GM13977 (cell line): Measurements from ENCODE around the gene NUAK1.

Source experiments
- DNase-seq: peaks from one replicate; pipeline ENCODE4 v3.0.0; 2012; ENCODE audit warnings: low spot score
- CTCF ChIP-seq: IDR thresholded peaks from 2 replicates; pipeline ENCODE4 v1.5.1; 2012; ENCODE audit warnings: mild to moderate bottlenecking, control low read depth; ENCODE audit not compliant: insufficient read depth; ENCODE audit errors: extremely low read depth, missing control alignments
- in situ Hi-C: fragments of 300-500 bp; cut with MboI; formaldehyde crosslinking; loops from one replicate; pipeline ENCODE4 v1.12.0; 2022; ENCODE audit warnings: low sequenced_read_pairs, low pct_unique_long_range_greater_than_20kb, mixed read lengths, inconsistent platforms; ENCODE audit not compliant: unreplicated experiment

Gene NUAK1

GRCh38 chr12:106096376-106096775 is 42.4 kb downstream of the NUAK1 start:
- no peak for DNase-seq
- in situ Hi-C loops: no loop called here
- no peak for TF ChIP-seq CTCF

GRCh38 chr12:106094304-106094703 is 44.5 kb downstream of the NUAK1 start:
- TF ChIP-seq CTCF: no peak
- in situ Hi-C loops: no loop called here
- no peak for DNase-seq

- no peak for TF ChIP-seq CTCF
- in situ Hi-C loops: no loop called here
- no peak for DNase-seq
Observed at GRCh38 chr12:106093246-106093645, 45.5 kb downstream of the NUAK1 start.

GRCh38 chr12:106091446-106091820 is 47.3 kb downstream of the NUAK1 start:
- TF ChIP-seq CTCF: no peak
- DNase-seq: no peak
- in situ Hi-C loops: no loop called here

GRCh38 chr12:106090591-106091445 is 47.9 kb downstream of the NUAK1 start:
- in situ Hi-C loops: no loop called here
- no peak for TF ChIP-seq CTCF
- DNase-seq: no peak

GRCh38 chr12:106089935-106090334 is 48.8 kb downstream of the NUAK1 start:
- in situ Hi-C loops: no loop called here
- no peak for TF ChIP-seq CTCF
- no peak for DNase-seq
